Small intestine (tissue), 7 donors: ENCODE results near the gene PLCB4. TPM values are rescaled to one million over a fixed set of nuclear protein-coding genes. Genes with fewer than 3 reads are reported as not detected.

ENCODE experiments used
- DNase-seq, 2 donors: peaks; one replicate each; pipeline versions ENCODE4 v3.0.0 to v3.0.0-alpha.2; 2013
- FAIRE-seq: peaks from 2 replicates; lab custom pipeline; 2012; peaks lifted over from hg19 to GRCh38; lab: Jason Lieb, UNC
- H3K27ac ChIP-seq, 3 donors: one replicate each; pipeline ENCODE4 v1.5.1; 2013; ENCODE audit warnings: low read length in 2 of 3, mild to moderate bottlenecking in 2 of 3, control low read depth in 1 of 3, inconsistent platforms in 1 of 3, low read depth in 1 of 3, moderate library complexity in 1 of 3
- H3K27me3 ChIP-seq, 3 donors: one replicate each; pipeline ENCODE4 v1.6.1; 2013; ENCODE audit warnings: low read length in 3 of 3, inconsistent platforms in 1 of 3; ENCODE audit not compliant: control insufficient read depth in 3 of 3, insufficient read depth in 3 of 3
- H3K36me3 ChIP-seq, 3 donors: one replicate each; pipeline ENCODE4 v1.6.1; 2013; ENCODE audit warnings: low read length in 3 of 3, inconsistent platforms in 1 of 3, low read depth in 1 of 3, mild to moderate bottlenecking in 1 of 3, moderate library complexity in 1 of 3; ENCODE audit not compliant: control insufficient read depth in 3 of 3, insufficient read depth in 2 of 3
- H3K4me1 ChIP-seq, 3 donors: one replicate each; pipeline ENCODE4 v1.6.1; 2013; ENCODE audit warnings: low read length in 2 of 3, inconsistent platforms in 1 of 3, low read depth in 1 of 3, mild to moderate bottlenecking in 1 of 3, moderate library complexity in 1 of 3; ENCODE audit not compliant: control insufficient read depth in 3 of 3, insufficient read depth in 2 of 3
- H3K4me3 ChIP-seq, 3 donors: one replicate each; pipeline ENCODE4 v1.5.1; 2013; ENCODE audit warnings: low read length in 3 of 3, control low read depth in 1 of 3, inconsistent platforms in 1 of 3, low read depth in 1 of 3, mild to moderate bottlenecking in 1 of 3, moderate library complexity in 1 of 3
- H3K9me3 ChIP-seq, 2 donors: one replicate each; pipeline ENCODE4 v1.6.1; 2013; ENCODE audit warnings: low read depth in 1 of 2, low read length in 1 of 2; ENCODE audit not compliant: control insufficient read depth in 2 of 2, insufficient read depth in 1 of 2
- WGBS, 3 donors: extraction: QIAGEN DNeasy Blood & Tissue Kit; methylation state at CpG; one replicate each; pipeline ENCODE4 v1.1.7; 2013; 5-methylcytosine and 5-hydroxymethylcytosine counted together
- polyA plus RNA-seq, 4 donors: library from polyadenylated mRNA; stranded (reverse) in 3 of 4; unstranded in 1 of 4; fragments of 200-250 nt in 3 of 4; fragments of 120-200 nt in 1 of 4; gene quantifications; one replicate each; pipeline versions ENCODE4 v1.2.1 to v1.2.3, GENCODE V29; 2013
- donor health status: healthy with polysubstance abuse.
- donor health status: control.
- donor health status: control.
- donor health status: Bipolar disorder and iron deficiency.
- donor health status: healthy.

The PLCB4 gene
- polyA plus RNA-seq, 4 donors: under 0.01 to 14.4 (median 3.4) TPM

DNA sequence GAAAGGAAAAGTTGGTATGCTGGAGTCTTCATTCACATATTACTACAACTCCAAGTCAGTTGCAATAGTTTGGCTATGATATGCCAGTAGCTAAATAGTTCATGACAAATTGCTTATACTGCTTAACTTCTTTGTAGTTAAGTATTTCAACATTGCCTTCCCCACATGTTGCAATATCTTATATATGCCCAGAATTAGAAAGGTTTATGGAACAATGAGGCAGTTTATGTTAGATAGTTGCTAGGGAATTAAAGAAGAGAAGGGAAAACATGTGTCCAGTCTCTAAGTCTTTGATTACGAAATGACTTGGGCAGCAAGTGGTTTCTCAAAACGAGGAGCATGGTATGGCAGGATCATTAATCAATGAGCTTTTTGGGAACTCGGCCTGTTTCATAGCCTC lies 145.8 kb downstream of the PLCB4 start:
- Histone ChIP-seq H3K9me3 (no peaks in the 10 kb centered on the region), H3K27me3 (no peaks in the 10 kb centered on the region), H3K4me3 (no peak overlapping the region), H3K4me1 (peaks cover 0 to 5% (median 0%) of the 10 kb centered on the region in 3 donors), H3K27ac (no peak overlapping the region), H3K36me3 (no peaks in the 10 kb centered on the region)
- 41 to 50% (median 45%) methylated on average over 3 of the region's 3 CpGs for WGBS, 3 donors
- peak in 1 of 2 donors; percentile 57 for DNase-seq
- no peak for FAIRE-seq

GRCh38 chr20:9215539-9215938 lies 146.7 kb downstream of the PLCB4 start:
- Histone ChIP-seq H3K36me3 (no peaks in the 10 kb centered on the region), H3K27ac (no peak overlapping the region), H3K9me3 (no peaks in the 10 kb centered on the region), H3K4me1 (peaks cover 0 to 5% (median 0%) of the 10 kb centered on the region in 3 donors), H3K4me3 (no peak overlapping the region), H3K27me3 (no peaks in the 10 kb centered on the region)
- DNase-seq (peak in 1 of 2 donors; percentile 9), FAIRE-seq (no peak)
- WGBS, 3 donors: 56 to 74% (median 68%) methylated on average over 2 of the region's 2 CpGs

GRCh38 chr20:9218531-9218961 lies 149.7 kb downstream of the PLCB4 start:
- Histone ChIP-seq H3K36me3 (peaks cover 0 to 2% (median 0%) of the 10 kb centered on the region in 3 donors), H3K4me3 (no peak overlapping the region), H3K27me3 (no peaks in the 10 kb centered on the region), H3K9me3 (no peaks in the 10 kb centered on the region), H3K27ac (no peak overlapping the region), H3K4me1 (peaks cover 0 to 5% (median 0%) of the 10 kb centered on the region in 3 donors)
- DNase-seq (no peak), FAIRE-seq (no peak)
- WGBS, 3 donors: 71 to 80% (median 78%) methylated on average over 6 of the region's 6 CpGs

- FAIRE-seq (no peak), DNase-seq (peak in 1 of 2 donors; percentile 27)
- Histone ChIP-seq H3K9me3 (no peaks in the 10 kb centered on the region), H3K27ac (no peak overlapping the region), H3K4me3 (no peak overlapping the region), H3K4me1 (peaks cover 0 to 5% (median 0%) of the 10 kb centered on the region in 3 donors), H3K27me3 (no peaks in the 10 kb centered on the region), H3K36me3 (peaks cover 0 to 2% (median 0%) of the 10 kb centered on the region in 3 donors)
- 72 to 86% (median 75%) methylated on average over 6 of the region's 6 CpGs for WGBS, 3 donors
Observed at GRCh38 chr20:9220874-9221547, 152.1 kb downstream of the PLCB4 start.

- no peak overlapping the region for H3K27ac ChIP-seq
- H3K4me3 ChIP-seq: no peak overlapping the region
- FAIRE-seq (no peak), DNase-seq (no peak)
- no peaks in the 10 kb centered on the region for H3K9me3 ChIP-seq
- H3K36me3 ChIP-seq: peaks cover 0 to 2% (median 0%) of the 10 kb centered on the region in 3 donors
- WGBS, 3 donors: 76 to 90% (median 83%) methylated on average over 4 of the region's 4 CpGs
- H3K27me3 ChIP-seq: no peaks in the 10 kb centered on the region
- peaks cover 0 to 5% (median 0%) of the 10 kb centered on the region in 3 donors for H3K4me1 ChIP-seq
Observed at GRCh38 chr20:9223296-9223695, 154.4 kb downstream of the PLCB4 start.

- no peak overlapping the region for H3K4me3 ChIP-seq
- peaks cover 0 to 3% of the 10 kb centered on the region in 2 donors for H3K9me3 ChIP-seq
- no peaks in the 10 kb centered on the region for H3K27me3 ChIP-seq
- WGBS, 3 donors: 80 to 84% (median 84%) methylated on average over 4 of the region's 4 CpGs
- FAIRE-seq (no peak), DNase-seq (no peak)
- no peak overlapping the region for H3K27ac ChIP-seq
- peaks cover 0 to 2% (median 0%) of the 10 kb centered on the region in 3 donors for H3K36me3 ChIP-seq
- H3K4me1 ChIP-seq: peaks cover 0 to 5% (median 0%) of the 10 kb centered on the region in 3 donors
Observed at GRCh38 chr20:9225879-9226278, 157.0 kb downstream of the PLCB4 start.

DNA sequence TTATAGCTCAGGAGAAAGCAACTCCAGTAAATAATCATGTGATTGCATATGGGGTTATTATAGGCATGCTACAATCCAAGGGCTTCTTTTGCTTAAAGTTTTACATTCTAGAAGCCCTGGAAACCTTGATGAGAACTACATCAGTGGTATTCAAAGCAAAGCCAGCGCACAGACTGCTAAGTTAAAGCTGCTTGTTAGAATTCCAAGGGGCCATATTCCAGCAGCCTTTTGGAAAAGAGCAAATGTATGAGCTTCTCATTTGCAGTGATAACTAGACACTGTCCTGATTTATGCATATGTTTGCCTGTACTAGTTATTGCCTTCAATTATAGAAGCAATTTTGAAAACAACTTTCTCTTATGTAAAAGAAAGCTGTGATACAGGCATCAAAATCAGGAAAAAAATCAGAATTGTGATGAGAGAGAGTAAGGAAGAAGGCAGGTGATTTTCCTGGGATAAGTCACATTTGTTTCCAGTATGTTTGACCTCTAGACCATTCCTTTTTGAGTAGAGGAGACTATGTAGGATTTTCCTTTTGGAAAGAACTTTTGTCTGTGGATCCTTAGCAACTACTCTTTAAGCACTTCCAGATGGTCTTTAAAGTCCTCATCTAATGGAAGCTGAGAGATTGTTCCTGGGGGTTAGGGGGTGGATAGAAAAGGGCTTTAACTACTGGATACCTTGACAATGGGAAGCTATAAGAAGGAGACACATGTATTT lies 159.2 kb downstream of the PLCB4 start:
- peaks cover 0 to 3% of the 10 kb centered on the region in 2 donors for H3K9me3 ChIP-seq
- H3K4me3 ChIP-seq: no peak overlapping the region
- DNase-seq (no peak), FAIRE-seq (no peak)
- no peaks in the 10 kb centered on the region for H3K27me3 ChIP-seq
- H3K27ac ChIP-seq: no peak overlapping the region
- no peaks in the 10 kb centered on the region for H3K4me1 ChIP-seq
- WGBS, 3 donors: 92 to 93% (median 93%) methylated on average over 1 of the region's 1 CpG
- no peaks in the 10 kb centered on the region for H3K36me3 ChIP-seq

DNA sequence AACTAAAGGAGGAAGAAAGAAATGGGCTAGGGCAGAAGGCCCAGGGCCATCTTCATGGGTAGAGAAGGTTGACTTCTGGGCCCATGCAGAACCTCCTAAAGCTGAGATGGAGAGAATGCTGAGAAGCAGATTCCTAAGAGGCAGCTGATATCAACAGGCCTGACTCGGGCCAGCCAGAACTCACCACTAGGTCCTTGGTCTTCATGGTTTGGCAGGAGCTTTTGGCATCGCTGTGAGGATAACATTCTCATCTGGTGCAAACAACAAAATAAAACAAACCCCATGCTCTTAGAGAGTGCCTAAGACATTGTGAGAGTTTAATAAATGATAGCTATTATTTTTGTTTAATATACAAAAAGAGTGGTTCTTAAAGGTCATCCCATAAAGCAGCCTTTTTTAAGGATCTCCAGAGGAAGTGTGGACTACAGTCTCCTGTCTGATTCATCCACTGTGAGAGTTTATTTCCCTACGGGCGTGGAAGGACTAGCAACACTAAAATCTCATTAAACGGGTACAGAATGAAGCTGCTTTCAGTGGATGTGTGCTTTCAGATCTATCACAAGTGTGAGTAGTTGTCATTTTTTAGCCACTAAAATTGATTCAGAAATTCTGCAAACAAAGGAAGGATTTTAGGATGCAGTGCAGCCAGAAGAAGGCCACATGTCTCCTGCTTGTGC lies 160.0 kb downstream of the PLCB4 start:
- no peaks in the 10 kb centered on the region for H3K4me1 ChIP-seq
- DNase-seq (no peak), FAIRE-seq (no peak)
- H3K9me3 ChIP-seq: peaks cover 0 to 3% of the 10 kb centered on the region in 2 donors
- WGBS, 3 donors: 61 to 86% (median 83%) methylated on average over 5 of the region's 5 CpGs
- H3K27ac ChIP-seq: no peak overlapping the region
- H3K36me3 ChIP-seq: no peaks in the 10 kb centered on the region
- H3K27me3 ChIP-seq: no peaks in the 10 kb centered on the region
- no peak overlapping the region for H3K4me3 ChIP-seq
